GM20000 (cell line): ENCODE results near the gene BRSK2.
"Not testable (repeated sequence)": the region's sequence is repeated elsewhere in the genome, so short reads cannot be mapped to it uniquely, and the experiment has no call there.

Experiments
- DNase-seq: peaks from one replicate; pipeline ENCODE4 v3.0.0; 2012; ENCODE audit warnings: low spot score
- CTCF ChIP-seq: IDR thresholded peaks from 2 replicates; pipeline ENCODE4 v1.5.1; 2012; ENCODE audit warnings: mild to moderate bottlenecking, control low read depth; ENCODE audit errors: extremely low read depth, missing control alignments

Gene BRSK2

DNA sequence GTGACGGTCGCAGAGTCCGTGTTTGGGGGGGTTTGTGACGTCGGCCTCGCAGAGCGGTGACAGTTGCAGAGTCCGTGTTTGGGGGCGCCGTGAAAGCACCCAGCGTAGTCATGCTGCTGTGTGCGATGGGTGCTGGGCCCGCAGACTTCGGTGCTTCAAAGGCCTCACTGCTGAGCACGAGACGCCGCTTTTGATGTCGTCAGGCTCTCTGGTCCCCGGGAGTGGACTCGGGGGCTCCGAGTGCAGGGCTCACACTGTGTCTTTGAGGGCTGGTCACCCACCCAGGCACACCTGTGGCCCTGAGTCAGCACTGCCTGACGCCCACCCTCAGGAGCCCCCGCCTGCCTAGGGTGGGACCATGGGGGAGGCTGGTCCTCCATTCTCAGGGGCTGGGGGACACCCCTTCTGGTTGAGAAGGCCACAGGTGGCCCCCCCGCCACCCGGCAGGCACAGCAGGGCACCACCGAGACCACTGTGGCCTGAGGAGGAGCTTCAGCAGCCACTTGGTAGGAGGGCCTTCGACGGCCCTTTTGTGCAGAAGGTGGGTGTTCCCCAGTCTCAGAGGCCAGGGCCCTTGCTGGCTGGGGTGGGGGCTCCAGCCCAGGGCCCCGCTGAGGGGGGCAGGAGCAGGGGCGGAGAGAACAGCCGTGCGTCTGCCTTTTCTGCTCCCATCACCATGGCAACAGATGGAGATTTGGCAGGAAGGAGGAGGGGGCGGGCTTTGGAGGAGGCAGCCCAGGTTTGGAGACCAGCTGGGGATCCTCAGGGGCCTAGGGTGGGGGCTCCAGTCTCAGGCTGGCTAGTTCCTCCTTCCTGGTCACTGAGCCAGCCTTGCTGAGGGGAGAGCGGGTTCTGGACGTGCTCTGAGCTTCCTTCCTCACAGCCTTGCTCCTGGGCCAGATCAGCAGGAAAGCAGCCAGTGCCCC lies 20.9 kb downstream of the BRSK2 start:
- TF ChIP-seq CTCF, result no peak
- no peak for DNase-seq

DNA sequence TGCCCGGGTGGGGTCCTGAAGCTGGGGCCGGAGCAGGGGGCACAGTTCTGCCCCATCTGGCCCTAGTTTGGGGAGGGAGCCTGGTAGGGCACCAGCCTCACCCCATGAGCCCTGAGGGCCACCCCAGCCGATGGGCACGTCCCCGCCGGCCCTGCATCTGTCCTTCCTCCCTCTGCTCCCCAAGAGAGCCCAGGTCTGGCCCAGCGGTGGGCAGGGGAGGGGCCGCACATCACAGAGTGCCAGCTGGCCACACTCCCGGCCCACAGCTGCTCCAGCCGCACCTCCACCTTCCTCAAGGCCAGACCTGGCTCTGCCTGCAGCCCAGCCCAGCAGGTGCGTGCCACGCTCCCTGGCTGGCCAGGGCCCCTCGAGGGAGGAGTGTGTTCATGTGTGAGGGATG lies 21.6 kb downstream of the BRSK2 start:
- DNase-seq, result no peak
- no peak for TF ChIP-seq CTCF

- DNase-seq, result not testable (repeated sequence)
These were observed 22.0 kb downstream of the BRSK2 start for GRCh38 chr11:1411739-1412138.

GRCh38 chr11:1412377-1413095 lies 22.8 kb downstream of the BRSK2 start:
- no peak for TF ChIP-seq CTCF
- no peak for DNase-seq

GRCh38 chr11:1414650-1415049 lies 24.9 kb downstream of the BRSK2 start:
- DNase-seq, result no peak

GRCh38 chr11:1415631-1416030 lies 25.9 kb downstream of the BRSK2 start:
- no peak for DNase-seq
- TF ChIP-seq CTCF, result no peak

More at GRCh38 chr11:1414650-1415049, 24.9 kb downstream of the BRSK2 start:
- TF ChIP-seq CTCF, result no peak

DNA sequence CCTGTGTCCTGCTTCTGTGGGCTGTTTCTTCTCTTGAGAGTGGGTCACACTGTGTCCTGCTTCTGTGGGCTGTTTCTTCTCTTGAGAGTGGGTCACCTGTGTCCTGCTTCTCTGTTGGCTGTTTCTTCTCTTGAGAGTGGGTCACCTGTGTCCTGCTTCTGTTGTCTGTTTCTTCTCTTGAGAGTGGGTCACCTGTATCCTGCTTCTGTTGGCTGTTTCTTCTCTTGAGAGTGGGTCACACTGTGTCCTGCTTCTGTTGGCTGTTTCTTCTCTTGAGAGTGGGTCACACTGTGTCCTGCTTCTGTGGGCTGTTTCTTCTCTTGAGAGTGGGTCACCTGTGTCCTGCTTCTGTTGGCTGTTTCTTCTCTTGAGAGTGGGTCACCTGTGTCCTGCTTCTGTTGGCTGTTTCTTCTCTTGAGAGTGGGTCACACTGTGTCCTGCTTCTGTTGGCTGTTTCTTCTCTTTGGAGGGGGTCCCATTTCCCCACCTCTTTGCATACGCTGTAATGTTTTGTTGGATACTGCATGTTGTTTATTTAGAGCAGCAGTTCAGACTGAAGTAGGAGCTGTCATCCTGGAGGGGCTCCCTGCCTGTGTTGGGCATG lies 28.6 kb downstream of the BRSK2 start:
- DNase-seq, result not testable (repeated sequence)

GRCh38 chr11:1419811-1420210 lies 30.1 kb downstream of the BRSK2 start:
- no peak for DNase-seq
- no peak for TF ChIP-seq CTCF
